Measurements from ENCODE around the gene MUC13.
"Not testable (repeated sequence)": the region's sequence is repeated elsewhere in the genome, so short reads cannot be mapped to it uniquely, and the experiment has no call there.

MUC13 gene

DNA sequence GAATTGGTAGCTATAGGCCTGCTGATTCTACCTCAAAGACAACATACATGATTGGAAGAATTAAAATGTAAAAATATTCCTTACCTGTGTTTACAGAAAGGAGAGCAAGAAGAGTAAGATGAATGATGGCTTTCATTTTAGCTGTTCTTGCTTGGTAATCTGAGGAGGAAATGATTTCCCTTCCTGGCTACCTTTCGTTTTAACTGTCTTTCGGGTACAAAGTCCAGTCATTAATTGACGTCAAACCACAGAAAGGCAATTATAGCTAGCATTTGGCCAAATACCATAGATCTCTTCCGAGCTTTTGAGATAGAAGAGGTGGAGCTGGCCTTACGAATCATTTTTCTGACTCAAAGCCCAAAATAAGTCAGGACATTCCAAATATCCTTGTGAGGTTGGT, at the start of gene MUC13:
TSS of gene MUC13 (minus strand) at position 175 of the 400 bp plus-strand sequence. CDS start at position 136, 39 bp downstream.
- DNase-seq (ENCODE audit: low read depth in 2 of 2) = no peak

- no peak for DNase-seq (ENCODE audit: low read depth in 2 of 2)
Observed at GRCh38 chr3:124982855-124983254, 48.3 kb upstream of the MUC13 start.

- no peak for DNase-seq (ENCODE audit: low read depth in 2 of 2)
Observed at GRCh38 chr3:124981472-124981871, 46.9 kb upstream of the MUC13 start.

GRCh38 chr3:124978627-124979026, 44.1 kb upstream of the MUC13 start:
- DNase-seq (ENCODE audit: low read depth in 2 of 2) = no peak

- no peak for DNase-seq (ENCODE audit: low read depth in 2 of 2)
Observed at GRCh38 chr3:124976383-124976782, 41.8 kb upstream of the MUC13 start.

DNA sequence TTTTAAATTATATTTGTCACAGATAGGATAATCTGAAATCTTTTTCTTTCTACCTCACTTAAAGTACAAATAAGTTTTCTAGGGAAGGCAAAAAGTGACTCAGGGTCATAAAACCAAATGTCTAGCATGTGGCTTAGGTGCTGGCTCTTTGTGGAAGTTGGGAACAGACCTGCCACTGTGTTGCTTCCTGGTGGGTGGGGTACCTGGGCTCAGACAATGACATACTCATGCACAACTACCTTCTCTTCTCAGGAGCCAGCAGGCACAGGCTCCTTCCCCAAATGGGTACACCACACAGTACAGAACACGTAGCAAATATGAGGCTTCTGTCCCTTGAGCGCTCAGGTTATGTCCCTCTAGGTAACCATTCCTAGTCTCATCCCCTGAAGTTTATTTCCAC, 40.1 kb upstream of the MUC13 start:
- no peak for DNase-seq (ENCODE audit: low read depth in 2 of 2)

DNA sequence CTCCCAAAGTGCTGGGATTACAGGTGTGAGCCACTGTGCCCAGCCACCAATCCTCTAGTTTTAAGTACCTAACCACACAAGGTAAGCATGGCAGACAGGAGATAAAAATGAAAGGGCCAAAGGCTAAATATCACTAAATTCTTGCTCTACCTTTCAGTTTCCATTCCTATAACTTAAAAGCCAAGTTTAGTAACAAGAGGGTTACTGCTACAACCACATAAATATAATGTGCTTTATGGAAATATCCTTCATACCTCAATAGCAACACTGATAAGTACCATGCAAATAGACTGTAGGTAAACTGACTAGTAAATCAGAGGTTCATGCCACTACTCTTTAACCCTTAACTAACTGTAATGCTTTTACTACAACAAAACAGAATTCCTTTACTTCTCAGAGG, 38.7 kb upstream of the MUC13 start:
- DNase-seq (ENCODE audit: low read depth in 2 of 2) = no peak

- no peak for DNase-seq (ENCODE audit: low read depth in 2 of 2)
Observed at GRCh38 chr3:124972457-124972856, 37.9 kb upstream of the MUC13 start.

- no peak for DNase-seq (ENCODE audit: low read depth in 2 of 2)
Observed at GRCh38 chr3:124969963-124970722, 35.6 kb upstream of the MUC13 start.

DNA sequence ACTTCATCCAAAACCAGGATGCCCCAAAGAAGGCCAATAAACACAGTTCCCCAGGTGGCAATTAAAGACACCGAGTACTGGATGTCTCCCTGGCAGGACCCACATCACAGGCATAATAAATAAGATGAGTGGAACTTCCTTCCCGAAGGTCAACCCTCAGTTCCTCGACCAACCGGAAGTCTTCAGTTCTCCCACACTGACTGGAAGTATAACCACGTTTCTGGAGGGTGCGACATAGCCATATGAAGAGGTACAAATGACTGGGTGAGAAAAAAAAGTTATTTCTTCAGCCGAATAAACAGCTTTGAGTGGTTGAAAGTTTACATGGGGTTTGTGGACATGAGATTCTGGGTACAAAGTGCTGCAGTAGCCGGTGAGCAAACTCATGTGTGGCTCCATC, 34.6 kb upstream of the MUC13 start:
- DNase-seq (ENCODE audit: low read depth in 2 of 2) = no peak

- no peak for DNase-seq (ENCODE audit: low read depth in 2 of 2)
Observed at GRCh38 chr3:124967964-124968363, 33.4 kb upstream of the MUC13 start.

DNA sequence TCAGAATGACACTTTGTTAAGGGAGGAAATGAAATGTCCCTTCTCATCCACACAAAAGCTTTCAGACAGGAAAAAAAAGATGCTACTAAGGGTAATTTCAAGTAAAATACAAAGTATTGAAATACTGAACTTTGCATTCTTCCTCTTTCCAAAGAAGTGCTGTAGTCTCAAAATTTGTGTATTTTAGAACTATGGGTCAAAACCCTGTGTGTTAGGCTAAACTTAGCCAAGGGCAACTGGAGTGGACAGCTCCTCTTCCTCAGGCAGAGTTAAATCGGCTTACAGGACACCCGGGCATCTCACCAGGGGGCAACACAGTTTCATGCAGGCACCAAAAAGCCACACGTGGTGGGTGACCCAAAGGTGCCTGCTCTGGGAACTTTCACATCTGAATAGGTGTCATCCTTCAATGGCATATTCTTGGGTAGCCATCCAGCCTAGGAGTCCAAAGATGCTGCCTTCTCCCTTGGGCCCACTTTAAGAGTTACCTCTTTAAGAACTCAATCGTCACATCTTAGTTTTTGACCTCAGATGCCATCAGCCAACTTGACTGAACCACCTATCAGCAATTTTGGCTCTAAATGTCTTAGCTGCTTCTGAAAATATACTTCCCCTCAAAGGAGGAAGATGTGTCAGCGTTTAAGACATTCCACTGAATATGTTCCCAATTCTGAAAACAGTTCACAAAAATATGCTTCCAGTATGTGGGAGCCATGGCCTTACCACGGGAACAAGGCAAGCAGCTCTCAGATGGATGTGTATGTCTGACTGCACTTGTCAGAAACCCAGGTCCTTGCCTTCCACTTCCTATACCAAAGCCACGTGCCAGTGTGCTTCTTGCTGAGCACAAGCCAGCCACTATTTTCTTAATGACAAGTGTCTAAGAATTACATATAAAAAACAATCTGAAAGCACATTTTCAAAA, 32.2 kb upstream of the MUC13 start:
- DNase-seq (ENCODE audit: low read depth in 2 of 2) = no peak

DNA sequence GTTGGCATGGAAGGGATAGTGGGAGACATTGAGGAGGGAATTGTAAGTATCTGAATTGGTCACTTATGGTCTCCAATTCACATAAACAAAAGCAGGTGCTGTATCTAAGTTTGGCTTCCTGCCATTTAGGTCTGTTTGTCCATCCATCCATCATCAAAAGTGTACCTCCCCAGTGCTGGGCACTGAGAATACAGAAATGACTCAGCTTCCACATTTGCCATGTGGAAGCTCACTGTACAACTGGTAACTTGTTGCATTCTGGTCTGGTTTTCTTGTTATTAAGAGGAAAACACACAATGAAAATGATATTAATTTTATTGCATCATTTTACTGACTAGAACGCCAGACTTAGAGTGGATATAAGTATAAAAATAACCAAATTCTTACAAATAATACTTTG, 30.9 kb upstream of the MUC13 start:
- no peak for DNase-seq (ENCODE audit: low read depth in 2 of 2)

DNA sequence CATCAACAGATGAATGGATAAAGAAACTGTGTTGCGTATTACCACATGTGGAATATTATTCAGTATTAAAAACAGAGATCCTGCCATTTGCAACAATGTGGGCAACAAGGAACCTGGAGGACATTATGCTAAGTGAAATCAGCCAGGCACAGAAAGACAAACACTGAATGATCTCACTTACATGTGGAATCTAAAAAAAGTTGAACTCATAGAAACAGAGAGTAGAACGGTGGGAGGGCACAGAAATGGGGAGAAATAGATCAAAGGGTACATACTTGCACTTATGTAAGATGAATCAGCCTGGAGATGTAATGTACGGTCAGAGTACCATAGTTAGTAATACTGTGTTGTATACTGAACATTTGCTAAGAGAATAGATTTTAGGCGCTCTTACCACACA, 29.8 kb upstream of the MUC13 start:
- no peak for DNase-seq (ENCODE audit: low read depth in 2 of 2)

GRCh38 chr3:124963755-124964154, 29.2 kb upstream of the MUC13 start:
- DNase-seq (ENCODE audit: low read depth in 2 of 2) = no peak

DNA sequence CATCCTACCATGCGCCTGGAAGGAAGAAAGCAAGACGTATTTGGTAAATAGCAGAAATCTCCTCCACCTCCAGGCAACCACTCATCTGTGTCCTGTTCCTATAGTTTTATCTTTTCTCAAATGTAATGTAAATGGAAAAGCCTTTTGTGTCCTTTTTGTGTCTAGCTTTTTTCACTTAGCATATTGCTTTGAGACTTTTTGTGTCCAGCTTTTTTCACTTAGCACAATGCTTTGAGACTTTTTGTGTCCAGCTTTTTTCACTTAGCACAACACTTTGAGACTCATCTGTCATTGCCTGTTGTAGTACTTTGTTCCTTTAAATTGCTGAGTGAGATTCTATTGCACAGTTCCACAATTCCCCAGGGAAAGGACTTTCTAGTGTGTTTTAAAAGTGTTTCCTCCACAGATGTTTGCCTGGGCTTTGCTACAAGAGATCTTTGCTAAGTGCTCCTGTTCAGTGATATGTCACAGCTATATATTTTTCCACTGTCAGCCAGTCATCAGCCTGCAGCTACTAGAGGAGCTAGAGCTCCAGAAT, 27.9 kb upstream of the MUC13 start:
- DNase-seq (ENCODE audit: low read depth in 2 of 2) = no peak

GRCh38 chr3:124960698-124961097, 26.1 kb upstream of the MUC13 start:
- no peak for DNase-seq (ENCODE audit: low read depth in 2 of 2)

DNA sequence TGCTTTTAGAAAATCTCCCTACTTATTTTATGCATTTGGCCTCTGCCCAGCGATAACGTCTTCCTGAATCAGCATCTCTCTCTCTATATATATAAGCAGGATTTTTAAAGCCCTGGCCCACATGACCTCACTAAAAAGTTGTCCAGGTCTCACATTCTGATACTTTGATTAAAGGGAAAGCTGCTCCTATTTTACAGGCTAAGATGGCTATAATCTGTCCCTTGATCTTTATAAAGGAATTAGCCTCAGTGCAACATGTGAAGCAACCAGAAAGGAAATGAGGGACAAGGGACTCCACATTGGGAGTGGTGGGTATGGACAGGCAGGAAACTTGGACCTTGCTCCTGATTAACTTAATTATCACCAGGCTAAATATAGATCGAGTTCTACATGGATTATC, 25.6 kb upstream of the MUC13 start:
- DNase-seq (ENCODE audit: low read depth in 2 of 2) = no peak

DNA sequence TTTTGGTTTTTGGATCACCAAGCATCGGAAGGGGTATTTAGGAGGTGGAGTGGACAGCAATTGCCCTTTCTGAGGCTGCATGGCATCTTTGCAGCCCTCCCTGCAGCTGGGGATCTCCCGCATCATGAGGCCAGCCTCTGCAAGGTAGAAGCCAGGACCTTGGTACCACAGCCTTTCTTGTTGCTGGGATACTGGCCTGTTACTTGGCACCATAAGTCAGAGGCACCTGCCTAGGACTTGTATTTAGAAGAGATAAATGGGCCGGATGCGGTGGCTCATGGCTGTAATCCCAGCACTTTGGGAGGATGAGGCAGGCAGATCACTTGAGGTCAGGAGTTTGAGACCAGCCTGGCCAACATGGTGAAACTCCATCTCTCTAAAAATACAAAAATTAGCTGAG, 23.4 kb upstream of the MUC13 start:
- DNase-seq (ENCODE audit: low read depth in 2 of 2) = not testable (repeated sequence)

GRCh38 chr3:124952282-124952855, 17.8 kb upstream of the MUC13 start:
- no peak for DNase-seq (ENCODE audit: low read depth in 2 of 2)

DNA sequence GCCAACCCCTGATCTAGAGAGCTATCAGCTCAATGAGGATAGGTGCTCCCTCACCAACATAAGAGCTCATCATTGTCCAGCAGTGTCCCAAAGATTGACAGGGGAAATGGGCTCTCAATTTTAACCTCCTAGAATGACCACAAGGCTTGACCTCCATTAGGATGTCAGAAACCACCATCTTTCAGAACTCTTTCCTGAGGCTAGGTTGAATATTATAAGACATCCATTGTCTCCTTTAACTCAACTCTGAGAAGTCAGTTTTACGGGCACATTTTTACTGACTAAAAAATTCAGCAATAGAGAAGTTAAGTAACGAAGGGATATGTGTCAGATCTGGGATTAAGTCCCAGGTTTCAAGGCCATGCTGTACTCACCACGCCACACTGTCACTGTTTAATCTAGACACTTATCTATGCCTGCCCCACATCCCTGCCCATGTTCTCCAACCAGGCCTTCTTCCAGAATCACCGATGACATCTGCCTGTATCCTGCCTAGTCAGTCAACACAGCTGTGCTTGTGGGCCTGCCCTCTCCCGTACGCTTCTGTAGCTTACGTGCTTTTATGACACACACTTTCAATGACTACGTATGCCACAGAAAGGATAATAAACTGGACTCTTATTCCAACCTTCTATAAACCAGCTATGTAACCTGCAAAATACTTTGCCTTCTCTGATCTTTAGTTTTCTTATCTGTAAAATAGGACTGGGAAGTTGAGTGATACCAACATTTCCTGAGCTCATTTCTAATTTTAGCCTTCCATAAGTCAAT, 17.1 kb upstream of the MUC13 start:
- no peak for DNase-seq (ENCODE audit: low read depth in 2 of 2)

DNA sequence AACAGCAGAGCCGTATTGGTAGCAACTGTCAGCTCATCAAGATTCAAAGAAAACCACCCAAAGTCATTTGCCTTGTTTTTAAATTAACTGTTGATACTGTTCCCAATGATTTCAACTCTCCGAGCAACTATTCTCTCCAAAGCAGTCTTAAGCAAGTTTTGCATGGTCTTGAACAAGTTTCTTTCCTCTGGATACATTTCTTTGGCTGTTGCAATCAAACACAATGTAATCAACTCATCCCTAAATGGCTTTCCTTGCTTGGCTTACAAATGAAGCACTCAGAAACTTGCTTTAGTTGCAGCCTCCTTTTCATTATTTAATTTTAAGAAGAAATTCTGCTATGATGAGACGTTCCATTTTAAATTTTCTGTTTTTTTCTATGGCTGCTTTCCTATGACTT, 15.5 kb upstream of the MUC13 start:
- DNase-seq (ENCODE audit: low read depth in 2 of 2) = no peak
